Smooth muscle cell of the brain vasculature (primary cell): ENCODE results near the gene PRKRIP1.
"Not testable (repeated sequence)": the region's sequence is repeated elsewhere in the genome, so short reads cannot be mapped to it uniquely, and the experiment has no call there.

Experiments
- DNase-seq: peaks from one replicate; pipeline ENCODE4 v3.0.0-alpha.2; 2012; ENCODE audit warnings: low read depth, low spot score

Gene PRKRIP1

GRCh38 chr7:102404005-102404861 lies 8.1 kb downstream of the PRKRIP1 start:
- DNase-seq = no peak

- DNase-seq = not testable (repeated sequence)
Measured at GRCh38 chr7:102404862-102405188, 8.7 kb downstream of the PRKRIP1 start.

GRCh38 chr7:102407910-102408309 lies 11.7 kb downstream of the PRKRIP1 start:
- DNase-seq = no peak

GRCh38 chr7:102408530-102408929 lies 12.4 kb downstream of the PRKRIP1 start:
- DNase-seq = not testable (repeated sequence)

GRCh38 chr7:102409340-102409739 lies 13.2 kb downstream of the PRKRIP1 start:
- no peak for DNase-seq

GRCh38 chr7:102410123-102410522 lies 14.0 kb downstream of the PRKRIP1 start:
- no peak for DNase-seq

- DNase-seq = no peak
Measured at GRCh38 chr7:102410918-102411317, 14.8 kb downstream of the PRKRIP1 start.

GRCh38 chr7:102412548-102412947 lies 16.4 kb downstream of the PRKRIP1 start:
- DNase-seq = no peak

- no peak for DNase-seq
Measured at GRCh38 chr7:102413091-102413490, 16.9 kb downstream of the PRKRIP1 start.

GRCh38 chr7:102413611-102414010 lies 17.4 kb downstream of the PRKRIP1 start:
- DNase-seq = no peak

GRCh38 chr7:102415685-102416225 lies 19.6 kb downstream of the PRKRIP1 start:
- DNase-seq = no peak

GRCh38 chr7:102416406-102416805 lies 20.2 kb downstream of the PRKRIP1 start:
- no peak for DNase-seq

- no peak for DNase-seq
Measured at GRCh38 chr7:102417105-102417504, 20.9 kb downstream of the PRKRIP1 start.

GRCh38 chr7:102418592-102418991 lies 22.4 kb downstream of the PRKRIP1 start:
- no peak for DNase-seq

GRCh38 chr7:102421706-102422240 lies 25.6 kb downstream of the PRKRIP1 start:
- no peak for DNase-seq

- no peak for DNase-seq
Measured at GRCh38 chr7:102424129-102424551, 28.0 kb downstream of the PRKRIP1 start.

- DNase-seq = no peak
Measured at GRCh38 chr7:102424787-102425218, 28.6 kb downstream of the PRKRIP1 start.

- no peak for DNase-seq
Measured at GRCh38 chr7:102425639-102426267, 29.6 kb downstream of the PRKRIP1 start.

GRCh38 chr7:102426268-102427018 lies 30.3 kb downstream of the PRKRIP1 start:
- no peak for DNase-seq

GRCh38 chr7:102427019-102427405 lies 30.8 kb downstream of the PRKRIP1 start:
- no peak for DNase-seq

- no peak for DNase-seq
Measured at GRCh38 chr7:102429141-102429899, 33.2 kb downstream of the PRKRIP1 start.
